CD4-positive, CD25-positive, alpha-beta regulatory T cell (primary cell): ENCODE data around the gene SERF1A. TPM values are rescaled to one million over a fixed set of nuclear protein-coding genes. Genes with fewer than 3 reads are reported as not detected.
"Not testable (repeated sequence)": the region's sequence is repeated elsewhere in the genome, so short reads cannot be mapped to it uniquely, and the experiment has no call there.

Experiments used
- ATAC-seq, 2 donors: fragments of 150-1000 bp; cut with Tn5 transposase; one replicate each; pipeline ENCODE4 v1.10.0; 2021; ENCODE audit warnings: low read depth in 2 of 2, moderate number of reproducible peaks in 2 of 2, moderate library complexity in 1 of 2
- DNase-seq, 3 donors: peaks; one replicate each; pipeline versions ENCODE4 v3.0.0 to v3.0.0-alpha.2; 2012 to 2022; ENCODE audit warnings: mixed read lengths in 1 of 3
- H3K27ac ChIP-seq: one replicate; pipeline ENCODE4 v1.7.0; 2013; ENCODE audit warnings: mild to moderate bottlenecking, low read length; ENCODE audit not compliant: insufficient read depth, poor library complexity, severe bottlenecking
- H3K27me3 ChIP-seq: one replicate; pipeline ENCODE4 v1.7.0; 2013; ENCODE audit warnings: low read length; ENCODE audit not compliant: control insufficient read depth, insufficient read depth
- H3K36me3 ChIP-seq: one replicate; pipeline ENCODE4 v1.7.0; 2013; ENCODE audit warnings: mild to moderate bottlenecking, low read length, moderate library complexity; ENCODE audit not compliant: control insufficient read depth, insufficient read depth
- H3K4me1 ChIP-seq: 2 replicates; pipeline ENCODE4 v1.7.0; 2013; ENCODE audit warnings: mild to moderate bottlenecking, low read length; ENCODE audit not compliant: insufficient read depth, control insufficient read depth, poor library complexity, severe bottlenecking
- H3K4me3 ChIP-seq: one replicate; pipeline ENCODE4 v1.7.0; 2013; ENCODE audit warnings: low read depth, mild to moderate bottlenecking, low read length, moderate library complexity
- H3K9me3 ChIP-seq, 2 experiments: 1 replicate in 1 of 2; 2 replicates in 1 of 2; pipeline ENCODE4 v1.7.0; 2013; ENCODE audit warnings: low read length in 2 of 2, mild to moderate bottlenecking in 1 of 2, moderate library complexity in 1 of 2; ENCODE audit not compliant: control insufficient read depth in 2 of 2
- H3K27ac Mint-ChIP-seq, 3 donors: one replicate each; pipeline ENCODE4 v1.8.0; 2020 to 2022; ENCODE audit warnings: mild to moderate bottlenecking in 3 of 3, mixed read lengths in 3 of 3, moderate library complexity in 2 of 3
- H3K27me3 Mint-ChIP-seq: one replicate; pipeline ENCODE4 v1.8.0; 2022; ENCODE audit warnings: mild to moderate bottlenecking, mixed read lengths
- H3K36me3 Mint-ChIP-seq: one replicate; pipeline ENCODE4 v1.8.0; 2020; ENCODE audit warnings: mixed read lengths
- H3K4me1 Mint-ChIP-seq, 4 donors: one replicate each; pipeline ENCODE4 v1.8.0; 2020 to 2022; ENCODE audit warnings: mixed read lengths in 4 of 4, mild to moderate bottlenecking in 1 of 4
- H3K4me3 Mint-ChIP-seq, 4 donors: one replicate each; pipeline ENCODE4 v1.8.0; 2020 to 2022; ENCODE audit warnings: mild to moderate bottlenecking in 4 of 4, mixed read lengths in 4 of 4, moderate library complexity in 3 of 4
- H3K9me3 Mint-ChIP-seq, 7 donors: one replicate each; pipeline ENCODE4 v1.8.0; 2020 to 2022; ENCODE audit warnings: mixed read lengths in 7 of 7, mild to moderate bottlenecking in 3 of 7, moderate library complexity in 2 of 7
- polyA plus RNA-seq, 4 donors: library from polyadenylated mRNA; unstranded; fragments of 300-500 nt; fragmentation: Illumina TruSeq; gene quantifications; one replicate each; pipeline ENCODE4 v1.2.3, GENCODE V29; 2021
- total RNA-seq: library from RNA; stranded (reverse); gene quantifications from one replicate; pipeline ENCODE4 v1.2.3, GENCODE V29; 2022

Gene SERF1A
- total and polyA plus RNA-seq, 5 donors from 2014 or later: 1.3 to 7.5 (median 2.9) TPM; not detected in 1

GRCh38 chr5:70931709-70932368 lies 31.4 kb downstream of the SERF1A start:
- H3K27me3 Mint-ChIP-seq, H3K4me3 Mint-ChIP-seq, ATAC-seq, H3K36me3 Mint-ChIP-seq, DNase-seq, H3K4me1 ChIP-seq, H3K36me3 ChIP-seq, H3K4me1 Mint-ChIP-seq, H3K4me3 ChIP-seq, H3K9me3 ChIP-seq, H3K9me3 Mint-ChIP-seq, H3K27me3 ChIP-seq, H3K27ac Mint-ChIP-seq, H3K27ac ChIP-seq: not testable (repeated sequence)

GRCh38 chr5:70932560-70932959 lies 32.1 kb downstream of the SERF1A start:
- H3K4me1 ChIP-seq, H3K27me3 Mint-ChIP-seq, H3K36me3 Mint-ChIP-seq, H3K27ac ChIP-seq, H3K4me3 Mint-ChIP-seq, DNase-seq, H3K9me3 ChIP-seq, H3K9me3 Mint-ChIP-seq, H3K36me3 ChIP-seq, H3K27me3 ChIP-seq, H3K27ac Mint-ChIP-seq, H3K4me1 Mint-ChIP-seq, ATAC-seq, H3K4me3 ChIP-seq: not testable (repeated sequence)

GRCh38 chr5:70953068-70953467 lies 52.6 kb downstream of the SERF1A start:
- not testable (repeated sequence) for DNase-seq, H3K4me1 ChIP-seq, H3K4me3 ChIP-seq, H3K27ac Mint-ChIP-seq, H3K27me3 ChIP-seq, H3K4me3 Mint-ChIP-seq, H3K27me3 Mint-ChIP-seq, H3K27ac ChIP-seq, H3K36me3 ChIP-seq, H3K9me3 Mint-ChIP-seq, H3K36me3 Mint-ChIP-seq, H3K4me1 Mint-ChIP-seq, ATAC-seq, H3K9me3 ChIP-seq

Other genes starting within 250 kb of the SERF1A start
- gene SMN1, start 24.4 kb downstream of the SERF1A start, total RNA-seq: 48.9 TPM
- 10 to 100 TPM; 27.0 to 37.5 (median 33.2) TPM for gene SMN1, start 24.4 kb downstream of the SERF1A start, polyA plus RNA-seq
- 33.5 TPM for gene NAIP, start 124.7 kb downstream of the SERF1A start, total RNA-seq
- 1 to 10 TPM in 3 of 4 donors, under 1 TPM in 1; 0.83 to 2.2 (median 1.6) TPM for gene NAIP, start 124.7 kb downstream of the SERF1A start, polyA plus RNA-seq
- gene GTF2H2, start 167.0 kb downstream of the SERF1A start, total RNA-seq: 14.1 TPM
- gene GTF2H2, start 167.0 kb downstream of the SERF1A start, polyA plus RNA-seq: 10 to 100 TPM in 1 of 4 donors, 1 to 10 TPM in 3; 2.9 to 12.0 (median 7.4) TPM